ENCODE data around the gene TLCD3B.
A peak's percentile ranks its signal among the peaks of the same experiment; 100 is the strongest.

The TLCD3B gene

DNA sequence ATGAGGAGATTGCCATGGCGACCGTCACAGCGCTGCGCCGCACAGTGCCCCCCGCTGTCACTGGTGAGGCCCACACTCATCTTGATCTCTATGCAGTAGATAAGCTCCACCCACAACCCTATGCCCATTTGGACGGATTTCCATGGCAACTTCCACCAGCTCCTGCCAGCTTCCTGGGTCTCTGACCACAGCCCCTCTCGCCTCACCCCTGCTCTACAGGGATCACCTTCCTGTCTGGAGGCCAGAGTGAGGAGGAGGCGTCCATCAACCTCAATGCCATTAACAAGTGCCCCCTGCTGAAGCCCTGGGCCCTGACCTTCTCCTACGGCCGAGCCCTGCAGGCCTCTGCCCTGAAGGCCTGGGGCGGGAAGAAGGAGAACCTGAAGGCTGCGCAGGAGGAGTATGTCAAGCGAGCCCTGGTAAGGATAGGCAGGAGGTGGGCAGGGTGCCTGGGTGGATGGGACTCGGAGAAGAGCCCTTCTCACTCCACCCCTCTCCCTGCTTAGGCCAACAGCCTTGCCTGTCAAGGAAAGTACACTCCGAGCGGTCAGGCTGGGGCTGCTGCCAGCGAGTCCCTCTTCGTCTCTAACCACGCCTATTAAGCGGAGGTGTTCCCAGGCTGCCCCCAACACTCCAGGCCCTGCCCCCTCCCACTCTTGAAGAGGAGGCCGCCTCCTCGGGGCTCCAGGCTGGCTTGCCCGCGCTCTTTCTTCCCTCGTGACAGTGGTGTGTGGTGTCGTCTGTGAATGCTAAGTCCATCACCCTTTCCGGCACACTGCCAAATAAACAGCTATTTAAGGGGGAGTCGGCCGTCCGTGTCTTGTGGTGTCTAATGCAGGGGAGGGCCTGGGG, 38.8 kb upstream of the TLCD3B start:
- Histone ChIP-seq H3K9ac (ENCODE audit: low read length) (peak overlapping the region; percentile 100), H3K4ac (ENCODE audit: low read depth in 1 of 2, low read length in 2 of 2) (no peak overlapping the region), H2BK15ac (ENCODE audit: low read depth, poor library complexity, severe bottlenecking) (no peak overlapping the region), H3K14ac (ENCODE audit: low read length in 2 of 2) (no peak overlapping the region), H3K27ac (ENCODE audit: low read length, poor library complexity, severe bottlenecking) (no peak overlapping the region), H4K8ac (ENCODE audit: low read length) (no peak overlapping the region), H3K23ac (ENCODE audit: low read length in 2 of 2) (no peak overlapping the region), H3K18ac (ENCODE audit: low read depth in 1 of 2, low read length in 2 of 2) (no peak overlapping the region), H3K79me1 (replicated peaks; ENCODE audit: low read length, poor library complexity, severe bottlenecking) (peaks cover 10% of the 10 kb centered on the region), H3K27me3 (ENCODE audit: control insufficient read depth in 1 of 2, insufficient read depth in 1 of 2, low read length in 2 of 2) (no peaks in the 10 kb centered on the region), H2BK12ac (ENCODE audit: low read length in 2 of 2) (no peak overlapping the region), H3K4me3 (ENCODE audit: insufficient read depth in 1 of 2, low read depth in 1 of 2, low read length in 2 of 2) (peak overlapping the region in 1 of 2 experiments; percentile 63), H4K91ac (ENCODE audit: low read length) (no peak overlapping the region), H3K4me1 (ENCODE audit: control insufficient read depth, insufficient read depth, low read depth, low read length) (peaks cover 28% of the 10 kb centered on the region), H2AK5ac (ENCODE audit: low read length, severe bottlenecking) (no peak overlapping the region), H2BK5ac (ENCODE audit: low read depth, low read length, poor library complexity, severe bottlenecking) (no peak overlapping the region), H3K36me3 (ENCODE audit: control insufficient read depth in 1 of 2, insufficient read depth in 2 of 2, low read depth in 1 of 2, low read length in 2 of 2) (peaks cover 64 to 68% of the 10 kb centered on the region in 2 experiments), H3K9me3 (ENCODE audit: control insufficient read depth, low read length) (no peaks in the 10 kb centered on the region), H2BK120ac (ENCODE audit: low read depth, low read length) (no peak overlapping the region), H2AFZ (ENCODE audit: low read depth, low read length) (no peak overlapping the region), H3K4me2 (ENCODE audit: low read length, poor library complexity, severe bottlenecking) (no peak overlapping the region)
- WGBS: 94% methylated on average over 26 of the region's 31 CpGs
- no peak for DNase-seq

DNA sequence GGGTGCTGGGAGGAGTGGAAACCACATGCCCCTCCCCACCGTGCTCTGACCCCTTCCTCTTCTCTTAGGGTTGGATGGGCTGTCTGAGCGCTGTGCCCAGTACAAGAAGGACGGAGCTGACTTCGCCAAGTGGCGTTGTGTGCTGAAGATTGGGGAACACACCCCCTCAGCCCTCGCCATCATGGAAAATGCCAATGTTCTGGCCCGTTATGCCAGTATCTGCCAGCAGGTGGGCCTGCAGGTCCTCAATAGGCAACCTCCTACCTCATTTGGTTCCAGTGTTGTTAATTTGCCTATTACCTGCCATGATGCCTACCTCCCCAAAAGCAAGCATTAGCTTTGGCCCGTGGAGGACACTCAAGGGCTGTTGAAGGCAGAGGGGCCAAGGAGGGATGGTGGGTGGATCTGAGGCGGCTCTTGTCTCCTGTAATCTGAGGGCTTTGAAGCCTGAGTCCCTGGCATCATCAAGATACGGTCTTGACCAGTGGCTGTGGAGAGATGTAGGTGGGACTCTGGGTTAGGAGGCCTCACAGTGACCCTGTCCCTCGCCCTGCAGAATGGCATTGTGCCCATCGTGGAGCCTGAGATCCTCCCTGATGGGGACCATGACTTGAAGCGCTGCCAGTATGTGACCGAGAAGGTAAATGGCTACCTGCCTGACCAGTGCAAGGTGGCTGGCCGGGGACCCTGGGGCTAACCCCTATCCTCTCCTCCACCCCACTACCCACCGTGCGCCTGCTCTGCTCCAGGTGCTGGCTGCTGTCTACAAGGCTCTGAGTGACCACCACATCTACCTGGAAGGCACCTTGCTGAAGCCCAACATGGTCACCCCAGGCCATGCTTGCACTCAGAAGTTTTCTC, 37.9 kb upstream of the TLCD3B start:
- H2BK12ac ChIP-seq (ENCODE audit: low read length in 2 of 2): no peak overlapping the region
- H2BK5ac ChIP-seq (ENCODE audit: low read depth, low read length, poor library complexity, severe bottlenecking): no peak overlapping the region
- no peaks in the 10 kb centered on the region for H3K27me3 ChIP-seq (ENCODE audit: control insufficient read depth in 1 of 2, insufficient read depth in 1 of 2, low read length in 2 of 2)

DNA sequence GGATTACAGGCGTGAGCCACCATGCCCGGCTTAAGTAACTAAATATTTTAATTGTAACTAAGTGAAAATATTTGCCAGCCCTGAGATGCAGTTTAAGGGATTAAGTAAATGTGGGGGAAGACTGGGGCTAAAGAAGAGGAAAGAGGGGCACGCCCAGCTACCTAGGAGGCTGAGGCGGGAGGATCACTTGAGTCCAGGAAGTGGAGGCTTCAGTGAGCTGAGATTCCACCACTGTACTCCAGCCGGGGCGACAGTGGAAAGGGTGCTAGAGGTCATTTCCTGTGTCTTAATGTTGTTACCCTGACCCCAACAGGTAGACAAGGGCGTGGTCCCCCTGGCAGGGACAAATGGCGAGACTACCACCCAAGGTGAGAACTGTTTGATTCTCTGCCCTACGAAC, 37.3 kb upstream of the TLCD3B start:
- H2BK5ac ChIP-seq (ENCODE audit: low read depth, low read length, poor library complexity, severe bottlenecking): no peak overlapping the region
- H3K9ac ChIP-seq (ENCODE audit: low read length): peak overlapping the region; percentile 100
- H2AK5ac ChIP-seq (ENCODE audit: low read length, severe bottlenecking): no peak overlapping the region
- DNase-seq: no peak
- H3K9me3 ChIP-seq (ENCODE audit: control insufficient read depth, low read length): no peaks in the 10 kb centered on the region
- no peak overlapping the region for H4K91ac ChIP-seq (ENCODE audit: low read length)
- peak overlapping the region; percentile 14 to 98 for H3K4me3 ChIP-seq (ENCODE audit: insufficient read depth in 1 of 2, low read depth in 1 of 2, low read length in 2 of 2)
- peak overlapping the region in 1 of 2 experiments; percentile 19 for H3K14ac ChIP-seq (ENCODE audit: low read length in 2 of 2)
- no peak overlapping the region for H2AFZ ChIP-seq (ENCODE audit: low read depth, low read length)
- no peak overlapping the region for H3K4ac ChIP-seq (ENCODE audit: low read depth in 1 of 2, low read length in 2 of 2)
- H3K27me3 ChIP-seq (ENCODE audit: control insufficient read depth in 1 of 2, insufficient read depth in 1 of 2, low read length in 2 of 2): no peaks in the 10 kb centered on the region
- H3K36me3 ChIP-seq (ENCODE audit: control insufficient read depth in 1 of 2, insufficient read depth in 2 of 2, low read depth in 1 of 2, low read length in 2 of 2): peaks cover 60 to 65% of the 10 kb centered on the region in 2 experiments
- no peak overlapping the region for H2BK120ac ChIP-seq (ENCODE audit: low read depth, low read length)
- peaks cover 11% of the 10 kb centered on the region for H3K79me1 ChIP-seq (replicated peaks; ENCODE audit: low read length, poor library complexity, severe bottlenecking)
- H3K4me2 ChIP-seq (ENCODE audit: low read length, poor library complexity, severe bottlenecking): no peak overlapping the region
- H4K8ac ChIP-seq (ENCODE audit: low read length): peak overlapping the region; percentile 5
- H3K27ac ChIP-seq (ENCODE audit: low read length, poor library complexity, severe bottlenecking): no peak overlapping the region
- no peak overlapping the region for H2BK12ac ChIP-seq (ENCODE audit: low read length in 2 of 2)
- H2BK15ac ChIP-seq (ENCODE audit: low read depth, poor library complexity, severe bottlenecking): no peak overlapping the region
- 94% methylated on average over 9 of the region's 9 CpGs for WGBS
- peak overlapping the region in 1 of 2 experiments; percentile 40 for H3K23ac ChIP-seq (ENCODE audit: low read length in 2 of 2)
- no peak overlapping the region for H3K18ac ChIP-seq (ENCODE audit: low read depth in 1 of 2, low read length in 2 of 2)
- peaks cover 36% of the 10 kb centered on the region for H3K4me1 ChIP-seq (ENCODE audit: control insufficient read depth, insufficient read depth, low read depth, low read length)

More for the DNA sequence above, 37.9 kb upstream of the TLCD3B start:
- H3K27ac ChIP-seq (ENCODE audit: low read length, poor library complexity, severe bottlenecking): no peak overlapping the region
- no peak overlapping the region for H2AFZ ChIP-seq (ENCODE audit: low read depth, low read length)
- peaks cover 30% of the 10 kb centered on the region for H3K4me1 ChIP-seq (ENCODE audit: control insufficient read depth, insufficient read depth, low read depth, low read length)
- no peak overlapping the region for H4K91ac ChIP-seq (ENCODE audit: low read length)
- no peak overlapping the region for H3K14ac ChIP-seq (ENCODE audit: low read length in 2 of 2)
- H2BK15ac ChIP-seq (ENCODE audit: low read depth, poor library complexity, severe bottlenecking): no peak overlapping the region
- H3K79me1 ChIP-seq (replicated peaks; ENCODE audit: low read length, poor library complexity, severe bottlenecking): peaks cover 10% of the 10 kb centered on the region
- no peak overlapping the region for H3K4ac ChIP-seq (ENCODE audit: low read depth in 1 of 2, low read length in 2 of 2)
- H3K36me3 ChIP-seq (ENCODE audit: control insufficient read depth in 1 of 2, insufficient read depth in 2 of 2, low read depth in 1 of 2, low read length in 2 of 2): peaks cover 64 to 68% of the 10 kb centered on the region in 2 experiments
- peak overlapping the region in 1 of 2 experiments; percentile 40 for H3K23ac ChIP-seq (ENCODE audit: low read length in 2 of 2)
- no peak overlapping the region for H2BK120ac ChIP-seq (ENCODE audit: low read depth, low read length)
- no peak overlapping the region for H2AK5ac ChIP-seq (ENCODE audit: low read length, severe bottlenecking)
- peak overlapping the region; percentile 100 for H3K9ac ChIP-seq (ENCODE audit: low read length)
- H3K4me3 ChIP-seq (ENCODE audit: insufficient read depth in 1 of 2, low read depth in 1 of 2, low read length in 2 of 2): peak overlapping the region in 1 of 2 experiments; percentile 98
- no peak overlapping the region for H3K18ac ChIP-seq (ENCODE audit: low read depth in 1 of 2, low read length in 2 of 2)
- peak overlapping the region; percentile 5 for H4K8ac ChIP-seq (ENCODE audit: low read length)
- DNase-seq: peak; percentile 59
- WGBS: 97% methylated on average over 17 of the region's 17 CpGs
- no peaks in the 10 kb centered on the region for H3K9me3 ChIP-seq (ENCODE audit: control insufficient read depth, low read length)
- H3K4me2 ChIP-seq (ENCODE audit: low read length, poor library complexity, severe bottlenecking): no peak overlapping the region

DNA sequence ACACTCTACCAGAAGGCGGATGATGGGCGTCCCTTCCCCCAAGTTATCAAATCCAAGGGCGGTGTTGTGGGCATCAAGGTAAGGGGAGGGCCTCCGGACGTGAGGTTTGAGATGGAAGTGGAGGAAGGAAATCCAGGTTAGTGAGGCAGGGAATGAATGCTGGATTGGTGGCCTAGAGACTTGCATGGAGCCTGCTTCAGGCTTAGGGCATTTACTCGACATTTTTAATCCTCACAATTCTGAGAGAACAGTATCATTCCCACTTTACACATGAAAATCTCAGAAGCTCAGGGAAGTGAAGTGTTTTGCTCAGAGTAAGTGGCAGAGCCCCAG, 36.5 kb upstream of the TLCD3B start:
- peak overlapping the region; percentile 98 for H3K4me2 ChIP-seq (ENCODE audit: low read length, poor library complexity, severe bottlenecking)
- H3K36me3 ChIP-seq (ENCODE audit: control insufficient read depth in 1 of 2, insufficient read depth in 2 of 2, low read depth in 1 of 2, low read length in 2 of 2): peaks cover 53 to 59% of the 10 kb centered on the region in 2 experiments
- H2BK12ac ChIP-seq (ENCODE audit: low read length in 2 of 2): no peak overlapping the region
- DNase-seq: no peak
- H2BK120ac ChIP-seq (ENCODE audit: low read depth, low read length): no peak overlapping the region
- H3K4me1 ChIP-seq (ENCODE audit: control insufficient read depth, insufficient read depth, low read depth, low read length): peaks cover 36% of the 10 kb centered on the region
- no peak overlapping the region for H3K18ac ChIP-seq (ENCODE audit: low read depth in 1 of 2, low read length in 2 of 2)
- H4K8ac ChIP-seq (ENCODE audit: low read length): no peak overlapping the region
- no peak overlapping the region for H3K27ac ChIP-seq (ENCODE audit: low read length, poor library complexity, severe bottlenecking)
- no peak overlapping the region for H3K14ac ChIP-seq (ENCODE audit: low read length in 2 of 2)
- no peaks in the 10 kb centered on the region for H3K27me3 ChIP-seq (ENCODE audit: control insufficient read depth in 1 of 2, insufficient read depth in 1 of 2, low read length in 2 of 2)
- H2AFZ ChIP-seq (ENCODE audit: low read depth, low read length): no peak overlapping the region
- WGBS: 91% methylated on average over 6 of the region's 6 CpGs
- H3K9ac ChIP-seq (ENCODE audit: low read length): peak overlapping the region; percentile 100
- no peak overlapping the region for H3K23ac ChIP-seq (ENCODE audit: low read length in 2 of 2)
- no peaks in the 10 kb centered on the region for H3K9me3 ChIP-seq (ENCODE audit: control insufficient read depth, low read length)
- peaks cover 12% of the 10 kb centered on the region for H3K79me1 ChIP-seq (replicated peaks; ENCODE audit: low read length, poor library complexity, severe bottlenecking)
- no peak overlapping the region for H2BK15ac ChIP-seq (ENCODE audit: low read depth, poor library complexity, severe bottlenecking)
- H3K4ac ChIP-seq (ENCODE audit: low read depth in 1 of 2, low read length in 2 of 2): no peak overlapping the region
- no peak overlapping the region for H4K91ac ChIP-seq (ENCODE audit: low read length)
- H2BK5ac ChIP-seq (ENCODE audit: low read depth, low read length, poor library complexity, severe bottlenecking): no peak overlapping the region
- no peak overlapping the region for H2AK5ac ChIP-seq (ENCODE audit: low read length, severe bottlenecking)
- H3K4me3 ChIP-seq (ENCODE audit: insufficient read depth in 1 of 2, low read depth in 1 of 2, low read length in 2 of 2): peak overlapping the region; percentile 48 to 98
